HCT116 (cell line): ENCODE data around the gene DDX28. TPM values are rescaled to one million over a fixed set of nuclear protein-coding genes. Genes with fewer than 3 reads are reported as not detected.

ENCODE experiments used
- ATAC-seq: fragments of 200-7000 bp; cut with Tn5 transposase; 2 replicates; pipeline ENCODE4 v1.9.1; 2020; ENCODE audit warnings: mild to moderate bottlenecking, moderate library complexity
- BruUV-seq: library from RNA; stranded (reverse); fragments of 400-500 nt; replicated peaks from 2 replicates; lab custom pipeline; 2021; lab: Mats Ljungman, UMichigan
- CTCF ChIA-PET: fragments of 300-600 bp; sonication (Branson Sonifier 250); formaldehyde crosslinking; loops from one replicate; lab custom pipeline; 2021; ENCODE audit warnings: antibody characterized with exemption; lab: Charles Lee
- POLR2A ChIA-PET: fragments of 300-600, 350-600 bp; sonication (Branson Sonifier 250); formaldehyde crosslinking; loops from one replicate; lab custom pipeline; 2021; ENCODE audit warnings: antibody characterized with exemption; lab: Charles Lee
- RAD21 ChIA-PET, 2 experiments: fragments of 300-600 bp; sonication (Branson Sonifier 250); formaldehyde crosslinking; loops; one replicate each; lab custom pipeline; 2023; ENCODE audit warnings: low total read pairs in 2 of 2; ENCODE audit not compliant: uncharacterized antibody in 2 of 2, unreplicated experiment in 2 of 2, low non-redundant PET in 1 of 2; lab: Charles Lee
- DNase-seq: peaks from one replicate; pipeline ENCODE4 v3.0.0-alpha.2; 2010; ENCODE audit warnings: low read depth, low spot score
- H2AFZ ChIP-seq: fragments of 200-600 bp; shearing (Covaris generic), sonication (generic); 2 replicates; pipeline ENCODE4 v1.6.1; 2017; ENCODE audit warnings: low read depth, mixed run types, mixed read lengths, antibody characterized with exemption, low read length; ENCODE audit not compliant: poor library complexity, severe bottlenecking
- H3K27ac ChIP-seq: 2 replicates; pipeline ENCODE4 v1.5.1; 2012; ENCODE audit warnings: low read depth, low read length
- H3K27me3 ChIP-seq: fragments of 200-600 bp; sonication (generic); 2 replicates; pipeline ENCODE4 v1.6.1; 2016; ENCODE audit warnings: mixed run types, low read length, mixed read lengths; ENCODE audit not compliant: insufficient read depth
- H3K36me3 ChIP-seq, 2 experiments: fragments of 200-500 bp in 1 of 2; fragments of 200-600 bp in 1 of 2; sonication (Bioruptor generic) in 1 of 2; sonication (generic) in 1 of 2; 2 replicates each; pipeline versions ENCODE4 v1.5.1 to v1.6.1; 2014 to 2016; ENCODE audit warnings: low read length in 2 of 2, inconsistent platforms in 1 of 2, mixed read lengths in 1 of 2, mixed run types in 1 of 2; ENCODE audit not compliant: insufficient read depth in 2 of 2, control insufficient read depth in 1 of 2
- H3K4me1 ChIP-seq, 2 experiments: fragments of 200-600 bp in 1 of 2; sonication (generic) in 1 of 2; 2 replicates each; pipeline versions ENCODE4 v1.5.1 to v1.6.1; 2012 to 2017; ENCODE audit warnings: low read length in 2 of 2, inconsistent platforms in 1 of 2, mild to moderate bottlenecking in 1 of 2, mixed read lengths in 1 of 2, mixed run types in 1 of 2, moderate library complexity in 1 of 2; ENCODE audit not compliant: insufficient read depth in 2 of 2, control insufficient read depth in 1 of 2
- H3K4me2 ChIP-seq: fragments of 200-600 bp; sonication (generic); 2 replicates; pipeline ENCODE4 v1.6.1; 2017; ENCODE audit warnings: mixed run types, low read length, mixed read lengths
- H3K4me3 ChIP-seq, 2 experiments: fragments of 200-600 bp in 1 of 2; sonication (generic) in 1 of 2; replicated peaks in 1 of 2; 2 replicates each; pipeline ENCODE4 v1.5.1; 2011 to 2016; ENCODE audit warnings: low read length in 2 of 2, control low read depth in 1 of 2, low read depth in 1 of 2, mild to moderate bottlenecking in 1 of 2, mixed read lengths in 1 of 2, mixed run types in 1 of 2
- H3K79me2 ChIP-seq: fragments of 200-600 bp; sonication (generic); 2 replicates; pipeline ENCODE4 v1.6.1; 2017; ENCODE audit warnings: mild to moderate bottlenecking, mixed run types, low read length, moderate library complexity, mixed read lengths; ENCODE audit not compliant: insufficient read depth
- H3K9ac ChIP-seq: fragments of 200-600 bp; sonication (generic); 2 replicates; pipeline ENCODE4 v1.6.1; 2016; ENCODE audit warnings: low read length, mixed read lengths
- H3K9me2 ChIP-seq: fragments of 200-600 bp; sonication (generic), shearing (Covaris generic); 2 replicates; pipeline ENCODE4 v1.6.1; 2017; ENCODE audit warnings: mixed run types, mild to moderate bottlenecking, moderate library complexity; ENCODE audit not compliant: insufficient read depth
- H3K9me3 ChIP-seq, 2 experiments: fragments of 200-500 bp in 1 of 2; fragments of 200-600 bp in 1 of 2; sonication (Bioruptor generic) in 1 of 2; sonication (generic) in 1 of 2; 2 replicates each; pipeline ENCODE4 v1.6.1; 2014 to 2017; ENCODE audit warnings: low read length in 2 of 2, mixed read lengths in 2 of 2, inconsistent platforms in 1 of 2, low read depth in 1 of 2, mild to moderate bottlenecking in 1 of 2, mixed run types in 1 of 2, moderate library complexity in 1 of 2; ENCODE audit not compliant: control insufficient read depth in 1 of 2, insufficient read depth in 1 of 2
- H4K20me1 ChIP-seq: fragments of 200-600 bp; sonication (generic), shearing (Covaris generic); 2 replicates; pipeline ENCODE4 v1.6.1; 2017; ENCODE audit warnings: mixed run types, mild to moderate bottlenecking, moderate library complexity; ENCODE audit not compliant: insufficient read depth
- CBX3 ChIP-seq: IDR thresholded peaks from 2 replicates; pipeline ENCODE4 v1.6.1; 2012; ENCODE audit warnings: low read depth
- CEBPB ChIP-seq: IDR thresholded peaks from 2 replicates; pipeline ENCODE4 v1.6.1; 2012; ENCODE audit warnings: low read depth
- ELF1 ChIP-seq: IDR thresholded peaks from 2 replicates; pipeline ENCODE4 v1.6.1; 2012; ENCODE audit warnings: low read depth, borderline replicate concordance
- EZH2 ChIP-seq: fragments of 200-600 bp; sonication (generic); IDR thresholded peaks from 2 replicates; pipeline ENCODE4 v1.6.1; 2017; ENCODE audit warnings: antibody characterized with exemption, mixed run types
- EZH2phosphoT487 ChIP-seq: fragments of 200-600 bp; IDR thresholded peaks from 2 replicates; pipeline ENCODE4 v1.6.1; 2018; ENCODE audit warnings: antibody characterized with exemption, borderline replicate concordance
- FOSL1 ChIP-seq: IDR thresholded peaks from 2 replicates; pipeline ENCODE4 v1.6.1; 2012; ENCODE audit warnings: low read depth
- JUND ChIP-seq: IDR thresholded peaks from 2 replicates; pipeline ENCODE4 v1.6.1; 2012
- MAX ChIP-seq: IDR thresholded peaks from 2 replicates; pipeline ENCODE4 v1.6.1; 2012
- POLR2A ChIP-seq: IDR thresholded peaks from 2 replicates; pipeline ENCODE4 v1.7.0; 2011; ENCODE audit warnings: borderline replicate concordance; ENCODE audit not compliant: insufficient read depth, insufficient read length; ENCODE audit errors: extremely low read depth
- POLR2AphosphoS5 ChIP-seq: IDR thresholded peaks from 2 replicates; pipeline ENCODE4 v1.6.1; 2011; ENCODE audit warnings: mild to moderate bottlenecking, low read depth, low read length, moderate library complexity
- REST ChIP-seq: IDR thresholded peaks from 2 replicates; pipeline ENCODE4 v1.6.1; 2012; ENCODE audit warnings: low read depth
- SP1 ChIP-seq: IDR thresholded peaks from 2 replicates; pipeline ENCODE4 v1.6.1; 2012; ENCODE audit warnings: low read depth
- SRF ChIP-seq: IDR thresholded peaks from 2 replicates; pipeline ENCODE4 v1.6.1; 2012; ENCODE audit warnings: low read depth
- TCF7L2 ChIP-seq: IDR thresholded peaks from 2 replicates; pipeline ENCODE4 v1.7.0; 2011; ENCODE audit warnings: borderline replicate concordance, inconsistent platforms; ENCODE audit not compliant: insufficient read depth, insufficient read length; ENCODE audit errors: extremely low read depth
- YY1 ChIP-seq: IDR thresholded peaks from 2 replicates; pipeline ENCODE4 v1.6.1; 2011; ENCODE audit warnings: low read length, low read depth, moderate library complexity, mild to moderate bottlenecking; ENCODE audit not compliant: insufficient replicate concordance; ENCODE audit errors: extremely low read depth
- ZFX ChIP-seq: fragments of 450-650 bp; IDR thresholded peaks from 2 replicates; pipeline ENCODE4 v1.6.1; 2017
- ZNF274 ChIP-seq: fragments of 200-500 bp; sonication (Bioruptor generic); IDR thresholded peaks from 2 replicates; pipeline ENCODE4 v1.6.1; 2014; ENCODE audit warnings: mild to moderate bottlenecking, low read depth, low read length, inconsistent platforms
- intact Hi-C: fragments of 100-400 bp; cut with micrococcal nuclease; formaldehyde crosslinking; loops from 2 replicates; pipeline ENCODE4 v1.10.0; 2022
- total RNA-seq: library from RNA; stranded (reverse); gene quantifications from one replicate; pipeline ENCODE4 v1.2.1, GENCODE V29; 2021; ENCODE audit not compliant: unreplicated experiment

The DDX28 gene
- total RNA-seq, 1 experiment from 2014 or later = 13.8 TPM

GRCh38 chr16:68021490-68021889 lies 1.5 kb downstream of the DDX28 start:
- DNase-seq (no peak), ATAC-seq (no peak)
- Histone ChIP-seq H3K27ac (no peak overlapping the region), H3K4me3 (peak overlapping the region; percentile 98 to 99), H3K27me3 (no peaks in the 10 kb centered on the region), H2AFZ (no peak overlapping the region), H3K79me2 (peaks cover 50% of the 10 kb centered on the region), H3K9me3 (no peaks in the 10 kb centered on the region), H4K20me1 (no peaks in the 10 kb centered on the region), H3K36me3 (peaks cover 5 to 7% of the 10 kb centered on the region in 2 experiments; a peak in 2 of 4 replicates), H3K4me1 (peaks cover 12 to 31% of the 10 kb centered on the region in 2 experiments; a peak in 3 of 4 replicates), H3K4me2 (peak overlapping the region; percentile 99), H3K9me2 (no peaks in the 10 kb centered on the region), H3K9ac (peak overlapping the region; percentile 99; the same call in 1 of the 2 replicates)
- intact Hi-C loops = no loop called here
- CTCF ChIA-PET = no interaction called here
- BruUV-seq = no TSS peak
- TF ChIP-seq CEBPB = no peak
- TF ChIP-seq SP1 = no peak
- TF ChIP-seq ZNF274 = no peak
- no peak for TF ChIP-seq JUND
- no peak for TF ChIP-seq MAX
- TF ChIP-seq, all 23 proteins: peak for 0
- POLR2A ChIA-PET = interaction anchor here (0.6 to 1.0 kb wide), 2 partner anchors 10 to 166 kb away, joined by 3 to 4 read pairs; no protein-coding TSS in a partner anchor
- RAD21 ChIA-PET = no interaction called here

- Histone ChIP-seq H3K27ac (no peak overlapping the region), H4K20me1 (no peaks in the 10 kb centered on the region), H3K27me3 (no peaks in the 10 kb centered on the region), H3K79me2 (peaks cover 34% of the 10 kb centered on the region), H3K9me2 (no peaks in the 10 kb centered on the region), H2AFZ (no peak overlapping the region), H3K9ac (no peak overlapping the region), H3K4me2 (no peak overlapping the region), H3K4me1 (peaks cover 9 to 33% of the 10 kb centered on the region in 2 experiments; a peak in 3 of 4 replicates), H3K36me3 (peaks cover 0 to 7% of the 10 kb centered on the region in 2 experiments; a peak in 1 of 4 replicates), H3K9me3 (no peaks in the 10 kb centered on the region), H3K4me3 (no peak overlapping the region)
- ATAC-seq (no peak), DNase-seq (no peak)
- CTCF ChIA-PET = no interaction called here
- POLR2A ChIA-PET = no interaction called here
- RAD21 ChIA-PET = no interaction called here
- intact Hi-C loops = no loop called here
- TF ChIP-seq EZH2 (no peak), ELF1 (no peak), SRF (no peak), SP1 (no peak), YY1 (no peak), FOSL1 (no peak), EZH2phosphoT487 (no peak), REST (no peak), CBX3 (no peak), ZFX (no peak), CEBPB (no peak), POLR2AphosphoS5 (no peak), TCF7L2 (no peak), POLR2A (no peak)
- BruUV-seq = no TSS peak
Observed at GRCh38 chr16:68019167-68019680, 3.8 kb downstream of the DDX28 start.
